ENCODE results near the gene CCDC90B. TPM values are rescaled to one million over a fixed set of nuclear protein-coding genes. Genes with fewer than 3 reads are reported as not detected.

The CCDC90B gene
- total and polyA plus RNA-seq, 2 donors (not counting 3 experiments of a cell fraction or from before 2014, with no cell fraction given), result 24.3 to 45.8 TPM

GRCh38 chr11:83252266-83252665 is 33.9 kb downstream of the CCDC90B start:
- no peaks in the 10 kb centered on the region for H3K27me3 ChIP-seq (ENCODE audit: control insufficient read depth in 2 of 2, insufficient read depth in 2 of 2, low read length in 2 of 2)
- intact Hi-C loops (cut with micrococcal nuclease) (no loop called here), dilution Hi-C loops (cut with MboI; ENCODE audit: extremely low pct_ligation_motif_present, low sequenced_read_pairs) (no loop called here)
- POLR2A ChIA-PET, result no interaction called here
- no peak overlapping the region for H3K27ac ChIP-seq (ENCODE audit: insufficient read depth, low read depth, low read length)
- no peaks in the 10 kb centered on the region for H3K36me3 ChIP-seq (ENCODE audit: control insufficient read depth in 2 of 2, extremely low read depth in 1 of 2, insufficient read depth in 2 of 2, low read length in 2 of 2)
- TF ChIP-seq MAX (IDR thresholded peaks at IDR 0.05; ENCODE audit: insufficient read depth, insufficient read length) (no peak), CTCF (IDR thresholded peaks at IDR 0.05; ENCODE audit: extremely low read depth in 1 of 2, insufficient read depth in 1 of 2, low read depth in 1 of 2, low read length in 2 of 2) (no peak), EZH2 (IDR thresholded peaks at IDR 0.05; ENCODE audit: borderline replicate concordance, low read depth, low read length, severe bottlenecking) (no peak), POLR2AphosphoS5 (IDR thresholded peaks at IDR 0.05; ENCODE audit: insufficient read depth, low read depth, low read length) (no peak), MYC (IDR thresholded peaks at IDR 0.05; ENCODE audit: low read depth, low read length) (no peak), JUN (IDR thresholded peaks at IDR 0.05; ENCODE audit: borderline replicate concordance, insufficient read depth, insufficient read length, low read depth) (no peak), FOS (IDR thresholded peaks at IDR 0.05; ENCODE audit: borderline replicate concordance, insufficient read depth, low read length) (no peak), POLR2A (IDR thresholded peaks at IDR 0.05; ENCODE audit: low read depth, low read length) (no peak), GATA2 (IDR thresholded peaks at IDR 0.05; ENCODE audit: insufficient read depth, insufficient read length, low read depth, low read length) (no peak)
- no peak overlapping the region for H3K4me2 ChIP-seq (ENCODE audit: insufficient read depth, low read length)
- no peaks in the 10 kb centered on the region for H4K20me1 ChIP-seq (replicated peaks; ENCODE audit: control insufficient read depth, extremely low read depth, insufficient read depth, low read length)
- no peaks in the 10 kb centered on the region for H3K9me1 ChIP-seq (replicated peaks; ENCODE audit: control insufficient read depth, extremely low read depth, insufficient read depth, low read length)
- H3K4me1 ChIP-seq (ENCODE audit: control insufficient read depth, extremely low read depth, insufficient read depth, low read length), result peaks cover 2% of the 10 kb centered on the region
- H2AFZ ChIP-seq (ENCODE audit: low read depth, low read length), result no peak overlapping the region
- no peak for FAIRE-seq
- no peaks in the 10 kb centered on the region for H3K79me2 ChIP-seq (ENCODE audit: control insufficient read depth, insufficient read depth, low read length)
- no peak overlapping the region for H3K9ac ChIP-seq (replicated peaks; ENCODE audit: extremely low read depth, insufficient read depth, low read length)
- CTCF ChIA-PET, result interaction anchor here (0.7 to 1.0 kb wide), 2 partner anchors 10 to 385 kb away, joined by 3 read pairs; no protein-coding TSS in a partner anchor
- no TSS peak for BruUV-seq (replicated peaks)
- no peak for DNase-seq (ENCODE audit: low read depth, low spot score)
- no peaks in the 10 kb centered on the region for H3K9me3 ChIP-seq (replicated peaks; ENCODE audit: control insufficient read depth, insufficient read depth, low read length)
- H3K4me3 ChIP-seq (replicated peaks in 1 of 3; ENCODE audit: insufficient read depth in 1 of 3, low read depth in 1 of 3, low read length in 3 of 3), result no peak overlapping the region
